H1 (cell line): ENCODE measurements around the gene MAN1C1. TPM values are rescaled to one million over a fixed set of nuclear protein-coding genes. Genes with fewer than 3 reads are reported as not detected.

Experiments used
- CTCF ChIA-PET: fragments of 300-600 bp; sonication (Branson Sonifier 250); formaldehyde crosslinking; loops from one replicate; lab custom pipeline; 2021; ENCODE audit not compliant: partially characterized antibody; lab: Charles Lee
- POLR2A ChIA-PET: fragments of 300-600 bp; sonication (Branson Sonifier 250); formaldehyde crosslinking; loops from one replicate; lab custom pipeline; 2021; ENCODE audit warnings: inconsistent platforms; ENCODE audit not compliant: partially characterized antibody; lab: Charles Lee
- DNase-seq, 2 experiments: peaks; one replicate each; pipeline versions ENCODE4 v3.0.0 to v3.0.0-alpha.2; 2010 to 2022; ENCODE audit warnings: low spot score in 2 of 2, low read depth in 1 of 2, mixed read lengths in 1 of 2
- FAIRE-seq: peaks from 2 replicates; lab custom pipeline; 2011; peaks lifted over from hg19 to GRCh38; lab: Jason Lieb, UNC
- H2AFZ ChIP-seq: 2 replicates; pipeline ENCODE4 v1.8.1; 2012; ENCODE audit warnings: low read length, inconsistent platforms
- H2AK5ac ChIP-seq: 2 replicates; pipeline ENCODE4 v1.6.1; 2013; ENCODE audit warnings: low read depth, low read length
- H2BK120ac ChIP-seq: replicated peaks from 2 replicates; pipeline ENCODE3; 2013; ENCODE audit warnings: low read depth, low read length, inconsistent platforms
- H2BK12ac ChIP-seq: 2 replicates; pipeline ENCODE4 v1.6.1; 2013; ENCODE audit warnings: low read depth, low read length
- H2BK15ac ChIP-seq: 2 replicates; pipeline ENCODE4 v1.6.1; 2013; ENCODE audit warnings: low read length
- H2BK20ac ChIP-seq: 2 replicates; pipeline ENCODE4 v1.6.1; 2013; ENCODE audit warnings: low read length
- H2BK5ac ChIP-seq: 2 replicates; pipeline ENCODE4 v1.6.1; 2013; ENCODE audit warnings: low read depth, low read length
- H3K14ac ChIP-seq: 2 replicates; pipeline ENCODE4 v1.6.1; 2013; ENCODE audit warnings: inconsistent platforms; ENCODE audit not compliant: insufficient read length
- H3K18ac ChIP-seq: 2 replicates; pipeline ENCODE4 v1.6.1; 2013; ENCODE audit warnings: low read length; ENCODE audit errors: extremely low read depth
- H3K23ac ChIP-seq: 2 replicates; pipeline ENCODE4 v1.6.1; 2013; ENCODE audit warnings: inconsistent platforms; ENCODE audit not compliant: insufficient read length
- H3K23me2 ChIP-seq: 2 replicates; pipeline ENCODE4 v1.6.1; 2013; ENCODE audit warnings: low read depth, low read length
- H3K27ac ChIP-seq: 2 replicates; pipeline ENCODE4 v1.6.1; 2011; ENCODE audit warnings: low read depth, low read length, inconsistent platforms
- H3K27me3 ChIP-seq, 4 experiments: replicated peaks in 1 of 4; 1 replicate in 1 of 4; 2 replicates in 3 of 4; pipeline versions ENCODE4 v1.6.1 to v1.8.1; 2011 to 2013; ENCODE audit warnings: low read length in 3 of 4, mild to moderate bottlenecking in 3 of 4, inconsistent platforms in 2 of 4, mixed read lengths in 2 of 4, moderate library complexity in 1 of 4; ENCODE audit not compliant: control insufficient read depth in 3 of 4, insufficient read depth in 3 of 4; ENCODE audit errors: extremely low read depth in 1 of 4
- H3K36me3 ChIP-seq, 4 experiments: 2 replicates each; pipeline versions ENCODE4 v1.6.1 to v1.8.1; 2011 to 2013; ENCODE audit warnings: mild to moderate bottlenecking in 4 of 4, low read length in 3 of 4, moderate library complexity in 2 of 4, control low read depth in 1 of 4, inconsistent platforms in 1 of 4; ENCODE audit not compliant: insufficient read depth in 4 of 4, control insufficient read depth in 2 of 4
- H3K4ac ChIP-seq: replicated peaks from 2 replicates; pipeline ENCODE3; 2013; ENCODE audit warnings: low read length, low read depth, mixed read lengths, inconsistent platforms; ENCODE audit not compliant: insufficient read length
- H3K4me1 ChIP-seq, 4 experiments: replicated peaks in 1 of 4; 1 replicate in 1 of 4; 2 replicates in 3 of 4; pipeline versions ENCODE4 v1.6.1 to v1.8.1; 2011 to 2013; ENCODE audit warnings: low read length in 3 of 4, inconsistent platforms in 2 of 4, mixed read lengths in 1 of 4; ENCODE audit not compliant: insufficient read depth in 4 of 4, control insufficient read depth in 3 of 4
- H3K4me2 ChIP-seq, 2 experiments: 2 replicates each; pipeline versions ENCODE4 v1.6.1 to v1.8.1; 2011 to 2013; ENCODE audit warnings: low read depth in 2 of 2, low read length in 2 of 2, control low read depth in 1 of 2, inconsistent platforms in 1 of 2, mild to moderate bottlenecking in 1 of 2; ENCODE audit not compliant: insufficient read depth in 1 of 2
- H3K4me3 ChIP-seq, 4 experiments: fragments of 200-600, 300-600 bp in 1 of 4; sonication (generic), shearing (Covaris generic), sonication (Bioruptor Twin) in 1 of 4; 2 replicates each; pipeline versions ENCODE4 v1.5.1 to v1.8.1; 2011 to 2016; ENCODE audit warnings: low read length in 4 of 4, low read depth in 3 of 4, control low read depth in 2 of 4, inconsistent platforms in 2 of 4, mild to moderate bottlenecking in 2 of 4, mixed read lengths in 1 of 4, moderate library complexity in 1 of 4; ENCODE audit not compliant: insufficient read depth in 2 of 4; ENCODE audit errors: extremely low read depth in 1 of 4
- H3K56ac ChIP-seq: replicated peaks from 2 replicates; pipeline ENCODE3; 2013; ENCODE audit warnings: low read depth, mild to moderate bottlenecking, mixed read lengths, low read length, inconsistent platforms; ENCODE audit not compliant: insufficient read length
- H3K79me1 ChIP-seq: 2 replicates; pipeline ENCODE4 v1.6.1; 2013; ENCODE audit warnings: low read depth, low read length, control low read depth
- H3K79me2 ChIP-seq, 2 experiments: 2 replicates each; pipeline versions ENCODE4 v1.6.1 to v1.8.1; 2012 to 2013; ENCODE audit warnings: low read length in 2 of 2, mild to moderate bottlenecking in 2 of 2, inconsistent platforms in 1 of 2; ENCODE audit not compliant: insufficient read depth in 2 of 2, control insufficient read depth in 1 of 2
- H3K9ac ChIP-seq, 4 experiments: replicated peaks in 1 of 4; 1 replicate in 1 of 4; 2 replicates in 3 of 4; pipeline versions ENCODE4 v1.6.1 to v1.8.1; 2011 to 2013; ENCODE audit warnings: low read depth in 3 of 4, low read length in 3 of 4, control low read depth in 2 of 4, mild to moderate bottlenecking in 2 of 4, moderate library complexity in 2 of 4, inconsistent platforms in 1 of 4; ENCODE audit errors: extremely low read depth in 1 of 4
- H3K9me3 ChIP-seq, 2 experiments: 2 replicates each; pipeline versions ENCODE4 v1.6.1 to v1.8.1; 2012 to 2013; ENCODE audit warnings: mild to moderate bottlenecking in 2 of 2, moderate library complexity in 2 of 2, control low read depth in 1 of 2, inconsistent platforms in 1 of 2, low read depth in 1 of 2, low read length in 1 of 2, mixed read lengths in 1 of 2; ENCODE audit not compliant: insufficient read depth in 2 of 2
- H4K20me1 ChIP-seq, 2 experiments: replicated peaks in 1 of 2; 2 replicates each; pipeline versions ENCODE3 to v1.8.1; 2011 to 2013; ENCODE audit warnings: inconsistent platforms in 2 of 2, low read length in 2 of 2, mild to moderate bottlenecking in 1 of 2; ENCODE audit not compliant: insufficient read depth in 2 of 2, control insufficient read depth in 1 of 2
- H4K5ac ChIP-seq: 2 replicates; pipeline ENCODE4 v1.6.1; 2013; ENCODE audit warnings: low read length, low read depth, mixed read lengths, inconsistent platforms; ENCODE audit not compliant: insufficient read length
- H4K8ac ChIP-seq: 2 replicates; pipeline ENCODE4 v1.8.0; 2013; ENCODE audit warnings: mild to moderate bottlenecking, moderate library complexity, low read length, inconsistent platforms; ENCODE audit not compliant: insufficient read depth; ENCODE audit errors: extremely low read depth
- H4K91ac ChIP-seq: replicated peaks from 2 replicates; pipeline ENCODE3; 2013; ENCODE audit warnings: low read length, mixed read lengths, inconsistent platforms; ENCODE audit not compliant: insufficient read length
- CBX5 ChIP-seq: fragments of 300-800, 300-1000 bp; sonication (generic); IDR thresholded peaks from 2 replicates; pipeline ENCODE4 v1.7.1; 2016; ENCODE audit warnings: antibody characterized with exemption, low read length, low read depth
- CHD1 ChIP-seq: IDR thresholded peaks from 2 replicates; pipeline ENCODE4 v1.6.1; 2012; ENCODE audit warnings: low read depth, low read length, improper control_type of control experiment
- CHD2 ChIP-seq: IDR thresholded peaks from 2 replicates; pipeline ENCODE4 v1.6.1; 2012; ENCODE audit warnings: low read length, improper control_type of control experiment
- EZH2 ChIP-seq: fragments of 200-600 bp; sonication (generic); IDR thresholded peaks from 2 replicates; pipeline ENCODE4 v1.7.1; 2012; ENCODE audit warnings: low read depth, mild to moderate bottlenecking, moderate library complexity, low read length, inconsistent platforms; ENCODE audit not compliant: severe bottlenecking
- KDM1A ChIP-seq: fragments of 200-600, 300-600 bp; sonication (generic); IDR thresholded peaks from 2 replicates; pipeline ENCODE4 v1.7.1; 2016; ENCODE audit warnings: mild to moderate bottlenecking, low read length, borderline replicate concordance
- PHF8 ChIP-seq: fragments of 200-600 bp; sonication (generic); conservative IDR thresholded peaks from 2 replicates; pipeline ENCODE4 v1.7.1; 2012; ENCODE audit warnings: low read depth, mild to moderate bottlenecking, inconsistent platforms, low read length, moderate library complexity
- POLR2A ChIP-seq, 2 experiments: IDR thresholded peaks; 1 replicate in 1 of 2; 2 replicates in 1 of 2; pipeline ENCODE4 v1.6.1; 2011; ENCODE audit warnings: low read depth in 2 of 2, low read length in 2 of 2, mild to moderate bottlenecking in 2 of 2; ENCODE audit errors: control extremely low read depth in 1 of 2
- TAF7 ChIP-seq: optimal IDR thresholded peaks from 2 replicates; pipeline ENCODE3; 2011; ENCODE audit warnings: low read depth, mild to moderate bottlenecking, inconsistent platforms, low read length, moderate library complexity, borderline replicate concordance
- YY1 ChIP-seq: IDR thresholded peaks from 2 replicates; pipeline ENCODE4 v1.6.1; 2011; ENCODE audit warnings: low read depth, mild to moderate bottlenecking, low read length
- WGBS, 2 experiments: shearing (Covaris generic) in 1 of 2; methylation state at CpG; one replicate each; pipeline versions ENCODE4 v1.1.6 to v1.1.7; 2013 to 2015; ENCODE audit warnings: low lambda C conversion rate in 2 of 2, mixed read lengths in 2 of 2, inconsistent platforms in 1 of 2, low coverage in 1 of 2, missing lambda C conversion rate in 1 of 2; ENCODE audit not compliant: insufficient replicate concordance in 2 of 2, insufficient coverage in 1 of 2, insufficient read length in 1 of 2; ENCODE audit errors: extremely low coverage in 1 of 2, missing lambda C conversion rate in 1 of 2; 5-methylcytosine and 5-hydroxymethylcytosine counted together
- polyA plus RNA-seq, 7 experiments: library from polyadenylated mRNA; depleted of rRNA in 3 of 7; stranded (reverse) in 5 of 7; unstranded in 2 of 7; fragments of >200 nt in 5 of 7; fragments of 200-250 nt in 2 of 7; gene quantifications; 1 replicate in 5 of 7; 2 replicates in 1 of 7; 4 replicates in 1 of 7; pipeline versions ENCODE4 v1.2.1 to v1.2.3, GENCODE V29; 2011 to 2013; ENCODE audit warnings: missing spikeins in 2 of 7, mixed read lengths in 2 of 7
- total RNA-seq: library from RNA; stranded (reverse); fragmentation: NEBNext Ultra II Directional; extraction: Animal tissue kit (Norgen Biotek cat#: 25700); gene quantifications from 2 replicates; pipeline ENCODE4 v1.2.1, GENCODE V29; 2021
- TF ChIP-seq, protein P1 (sequence below): IDR thresholded peaks from 2 replicates; pipeline ENCODE4 v1.6.1; 2012; ENCODE audit warnings: low read length, inconsistent platforms

MAN1C1 gene
- total and polyA plus RNA-seq, 2 of the 8 experiments (the other 6 are each of a cell fraction or from before 2014, with no cell fraction given): 7.8 to 15.2 TPM

DNA sequence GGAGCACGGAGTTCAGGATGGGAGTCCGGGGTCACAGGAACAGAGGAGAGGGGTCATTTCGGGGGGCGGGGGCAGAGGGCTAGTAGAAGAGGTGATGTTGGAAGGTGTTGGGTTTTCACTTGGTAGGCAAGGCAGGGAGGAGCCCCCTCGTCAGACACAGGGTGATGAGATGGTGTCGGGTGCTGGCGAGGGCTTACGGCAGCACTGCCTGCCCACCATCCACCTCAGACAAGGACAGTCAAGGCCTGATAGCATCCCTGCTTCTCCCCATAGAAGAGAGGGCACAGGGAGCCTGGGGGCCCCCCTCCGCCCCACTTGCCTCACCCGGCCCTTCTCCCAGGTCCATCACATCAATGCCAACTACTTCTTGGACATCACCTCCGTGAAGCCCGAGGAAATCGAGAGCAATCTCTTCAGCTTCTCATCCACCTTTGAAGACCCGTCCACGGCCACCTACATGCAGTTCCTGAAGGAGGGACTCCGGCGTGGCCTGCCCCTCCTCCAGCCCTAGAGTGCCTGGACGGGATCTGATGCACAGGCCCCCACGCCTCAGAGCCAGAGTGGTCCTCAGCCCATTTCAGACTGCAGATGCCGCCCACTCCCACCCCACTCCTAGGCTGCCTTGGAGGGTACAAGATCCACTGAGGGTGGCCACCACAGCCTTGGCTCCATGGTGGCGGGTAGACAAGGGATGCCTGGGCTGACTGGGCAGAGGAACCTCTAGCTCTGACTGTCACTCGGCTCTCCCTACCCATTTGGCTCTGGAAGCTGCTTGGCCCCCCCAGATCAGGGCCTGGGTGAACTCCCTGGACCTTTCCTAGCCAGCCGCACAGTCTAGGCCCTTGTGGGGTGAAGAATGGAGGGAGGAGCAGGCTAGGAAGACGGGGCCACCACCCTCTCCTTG is 198.9 kb downstream of the MAN1C1 start:
- Histone ChIP-seq H3K4me3 (no peak overlapping the region), H3K14ac (no peak overlapping the region), H3K56ac (no peak overlapping the region), H4K91ac (no peak overlapping the region), H3K4me2 (no peak overlapping the region), H3K79me1 (0 out of 2 replicates have a peak, but pooled peaks cover 2% of the 10 kb centered on the region), H3K18ac (no peak overlapping the region), H3K23me2 (peaks cover 6% of the 10 kb centered on the region), H3K79me2 (no peaks in the 10 kb centered on the region), H4K5ac (no peak overlapping the region), H3K23ac (no peak overlapping the region), H2BK120ac (no peak overlapping the region), H2AK5ac (no peak overlapping the region), H3K9ac (no peak overlapping the region), H3K27ac (no peak overlapping the region), H3K36me3 (peaks cover 0 to 7% (median 2%) of the 10 kb centered on the region in 4 experiments; a peak in 3 of 8 replicates), H3K4ac (no peak overlapping the region), H3K27me3 (no peaks in the 10 kb centered on the region), H2BK15ac (no peak overlapping the region), H3K9me3 (no peaks in the 10 kb centered on the region), H2BK20ac (no peak overlapping the region), H2AFZ (no peak overlapping the region), H3K4me1 (peaks cover 9 to 16% (median 10%) of the 10 kb centered on the region in 4 experiments), H4K8ac (peak overlapping the region; percentile 15; the same call in 1 of the 2 replicates), H2BK5ac (no peak overlapping the region), H2BK12ac (no peak overlapping the region), H4K20me1 (peaks cover 2 to 8% of the 10 kb centered on the region in 2 experiments)
- FAIRE-seq (no peak), DNase-seq (no peak)
- WGBS, 2 experiments: 94% methylated on average over 23 of the region's 24 CpGs; no CpG with 5 or more reads in 1 of the 2 experiments
- POLR2A ChIA-PET: interaction anchor here (0.7 to 1.1 kb wide), 2 partner anchors 171 to 232 kb away, joined by 3 to 7 read pairs; no protein-coding TSS in a partner anchor
- CTCF ChIA-PET: interaction anchor here (0.6 to 3.8 kb wide), 5 partner anchors 7 to 198 kb away, joined by 3 to 20 read pairs (median 3); no protein-coding TSS in a partner anchor
- TF ChIP-seq YY1 (no peak), POLR2A (IDR thresholded peaks at IDR 0.05; ENCODE audit: control extremely low read depth in 1 of 2, low read depth in 2 of 2, low read length in 2 of 2) (no peak), KDM1A (no peak), TAF7 (no peak), CBX5 (no peak), CHD1 (no peak), CHD2 (no peak), PHF8 (no peak), EZH2 (no peak)
- TF ChIP-seq, protein P1, sequence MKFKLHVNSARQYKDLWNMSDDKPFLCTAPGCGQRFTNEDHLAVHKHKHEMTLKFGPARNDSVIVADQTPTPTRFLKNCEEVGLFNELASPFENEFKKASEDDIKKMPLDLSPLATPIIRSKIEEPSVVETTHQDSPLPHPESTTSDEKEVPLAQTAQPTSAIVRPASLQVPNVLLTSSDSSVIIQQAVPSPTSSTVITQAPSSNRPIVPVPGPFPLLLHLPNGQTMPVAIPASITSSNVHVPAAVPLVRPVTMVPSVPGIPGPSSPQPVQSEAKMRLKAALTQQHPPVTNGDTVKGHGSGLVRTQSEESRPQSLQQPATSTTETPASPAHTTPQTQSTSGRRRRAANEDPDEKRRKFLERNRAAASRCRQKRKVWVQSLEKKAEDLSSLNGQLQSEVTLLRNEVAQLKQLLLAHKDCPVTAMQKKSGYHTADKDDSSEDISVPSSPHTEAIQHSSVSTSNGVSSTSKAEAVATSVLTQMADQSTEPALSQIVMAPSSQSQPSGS: no peak
